ENCODE measurements around the gene HLTF. TPM values are rescaled to one million over a fixed set of nuclear protein-coding genes. Genes with fewer than 3 reads are reported as not detected.

HLTF gene
- total and polyA plus RNA-seq, 2 of the 4 experiments (the other 2 are of a cell fraction), result 12.6 to 39.1 TPM

- Histone ChIP-seq H2AK9ac (replicated peaks; ENCODE audit: low read depth, low read length, poor library complexity) (no peak overlapping the region), H2BK120ac (ENCODE audit: low read depth, low read length) (peak overlapping the region; percentile 74), H3K27ac (ENCODE audit: insufficient read depth, low read length) (peak overlapping the region; percentile 19), H2BK15ac (ENCODE audit: low read depth, low read length) (peak overlapping the region; percentile 69), H4K91ac (ENCODE audit: insufficient read depth, low read depth, low read length) (peak overlapping the region; percentile 56), H3K27me3 (ENCODE audit: control insufficient read depth, insufficient read depth, low read length) (no peaks in the 10 kb centered on the region), H3K36me3 (ENCODE audit: control insufficient read depth, insufficient read depth, low read length) (peaks cover 20% of the 10 kb centered on the region), H3K9me1 (ENCODE audit: insufficient read depth, low read length) (peaks cover 29% of the 10 kb centered on the region), H3K4ac (ENCODE audit: low read depth, low read length) (peak overlapping the region; percentile 86), H3K23ac (ENCODE audit: low read depth, low read length) (peak overlapping the region; percentile 62), H4K5ac (ENCODE audit: low read depth, low read length) (peak overlapping the region; percentile 69; the same call in 1 of the 2 replicates), H3K56ac (ENCODE audit: extremely low read depth, insufficient read depth, low read length) (no peak overlapping the region), H3K4me1 (ENCODE audit: control insufficient read depth, insufficient read depth, low read length) (peaks cover 21% of the 10 kb centered on the region), H3K9me3 (ENCODE audit: control insufficient read depth, insufficient read depth, low read length) (no peaks in the 10 kb centered on the region), H4K8ac (ENCODE audit: low read depth in 2 of 2, low read length in 2 of 2) (peak overlapping the region; percentile 9 to 20; a peak in 3 of 4 replicates), H2AK5ac (ENCODE audit: low read depth, low read length) (peak overlapping the region; percentile 37), H2BK5ac (ENCODE audit: low read depth, low read length, poor library complexity, severe bottlenecking) (peak overlapping the region; percentile 91), H3K4me2 (ENCODE audit: low read depth, low read length) (no peak overlapping the region), H4K20me1 (ENCODE audit: insufficient read depth, low read length) (no peaks in the 10 kb centered on the region), H3K18ac (ENCODE audit: low read depth, low read length) (peak overlapping the region; percentile 22), H2AFZ (replicated peaks; ENCODE audit: low read length, poor library complexity) (no peak overlapping the region), H3K4me3 (ENCODE audit: insufficient read depth, low read depth, low read length) (no peak overlapping the region), H3K79me1 (ENCODE audit: low read depth in 1 of 2, low read length in 2 of 2) (peaks cover 24 to 60% of the 10 kb centered on the region in 2 experiments), H3K9ac (ENCODE audit: low read depth, low read length) (no peak overlapping the region), H2BK20ac (ENCODE audit: low read depth, low read length) (peak overlapping the region; percentile 82), H3K14ac (replicated peaks; ENCODE audit: low read depth, low read length) (peak overlapping the region; percentile 61)
- no CpG with 5 or more reads among the region's 2 CpGs for WGBS, 2 experiments (ENCODE audit: extremely low coverage in 2 of 2, insufficient read length in 1 of 2)
- POLR2A ChIA-PET (ENCODE audit: unreplicated experiment), result no interaction called here
- dilution Hi-C loops (cut with HindIII; ENCODE audit: low sequenced_read_pairs, unreplicated experiment) (no loop called here), in situ Hi-C loops (cut with MboI; ENCODE audit: low sequenced_read_pairs) (no loop called here), intact Hi-C loops (cut with micrococcal nuclease) (no loop called here)
- TF ChIP-seq BHLHE40 (IDR thresholded peaks at IDR 0.05; ENCODE audit: low read depth, low read length), result no peak
- no peak for TF ChIP-seq NFE2L2 (IDR thresholded peaks at IDR 0.05; ENCODE audit: low read depth, low read length)
- no peak for TF ChIP-seq POLR2A (IDR thresholded peaks at IDR 0.05; ENCODE audit: low read depth, low read length)
- TF ChIP-seq RAD21 (IDR thresholded peaks at IDR 0.05; ENCODE audit: low read length), result no peak
- no peak for TF ChIP-seq MAFK (IDR thresholded peaks at IDR 0.05; ENCODE audit: low read depth, low read length)
- no peak for TF ChIP-seq CHD1 (IDR thresholded peaks at IDR 0.05; ENCODE audit: low read depth, low read length)
- no peak for TF ChIP-seq CEBPB (IDR thresholded peaks at IDR 0.05; ENCODE audit: low read depth, low read length)
- no peak for TF ChIP-seq CTCF (conservative IDR thresholded peaks at IDR 0.05; ENCODE audit: low read depth, low read length)
- TF ChIP-seq MAZ (IDR thresholded peaks at IDR 0.05; ENCODE audit: borderline replicate concordance, low read depth, low read length), result no peak
- no peak for TF ChIP-seq USF2 (IDR thresholded peaks at IDR 0.05; ENCODE audit: low read depth, low read length)
- no peak for TF ChIP-seq MXI1 (IDR thresholded peaks at IDR 0.05; ENCODE audit: borderline replicate concordance, low read depth, low read length)
- TF ChIP-seq SMC3 (IDR thresholded peaks at IDR 0.05; ENCODE audit: low read depth, low read length), result no peak
- no peak for TF ChIP-seq RCOR1 (IDR thresholded peaks at IDR 0.05; ENCODE audit: insufficient replicate concordance, low read length)
- no peak for TF ChIP-seq FOS (IDR thresholded peaks at IDR 0.05; ENCODE audit: low read depth, low read length)
- no peak for TF ChIP-seq ELK1 (IDR thresholded peaks at IDR 0.05; ENCODE audit: borderline replicate concordance, low read depth, low read length)
- no peak for TF ChIP-seq RFX5 (IDR thresholded peaks at IDR 0.05; ENCODE audit: low read depth, low read length)
- ATAC-seq (ENCODE audit: low read depth), result no peak
- peak; percentile 69 for DNase-seq
- CTCF ChIA-PET, result no interaction called here
- no TSS peak for BruUV-seq (replicated peaks)
These were observed 76.6 kb downstream of the HLTF start for GRCh38 chr3:149009732-149010131.

All from IMR-90 (cell line).